BLaER1 treated with 17β-estradiol and CSF1 and Interleukin-3, amounts not matched to agents 10 nM and 100 nM (cell line): Measurements from ENCODE around the gene MAJIN.

ENCODE experiments used
- H3K27ac ChIP-seq, 11 experiments: shearing (Covaris generic); formaldehyde crosslinking; 2 replicates each; pipeline ENCODE4 v1.8.1; 2022
- H3K27me3 ChIP-seq, 11 experiments: shearing (Covaris generic); formaldehyde crosslinking; 2 replicates each; pipeline ENCODE4 v1.8.1; 2022
- H3K36me3 ChIP-seq, 11 experiments: shearing (Covaris generic); formaldehyde crosslinking; 2 replicates each; pipeline ENCODE4 v1.8.1; 2022
- H3K4me1 ChIP-seq, 10 experiments: shearing (Covaris generic); formaldehyde crosslinking; 2 replicates each; pipeline ENCODE4 v1.8.1; 2022
- H3K4me2 ChIP-seq, 11 experiments: shearing (Covaris generic); formaldehyde crosslinking; 2 replicates each; pipeline ENCODE4 v1.8.1; 2022
- H3K4me3 ChIP-seq, 10 experiments: shearing (Covaris generic); formaldehyde crosslinking; 2 replicates each; pipeline ENCODE4 v1.8.1; 2022
- H3K9ac ChIP-seq, 11 experiments: shearing (Covaris generic); formaldehyde crosslinking; 2 replicates each; pipeline ENCODE4 v1.8.1; 2022
- H3K9me3 ChIP-seq, 11 experiments: shearing (Covaris generic); formaldehyde crosslinking; replicated peaks in 1 of 11; 2 replicates each; pipeline ENCODE4 v1.8.1; 2022
- H4K20me1 ChIP-seq, 11 experiments: shearing (Covaris generic); formaldehyde crosslinking; 2 replicates each; pipeline ENCODE4 v1.8.1; 2022
- Cebpa-rat ChIP-seq, 11 experiments: shearing (Covaris generic); IDR thresholded peaks; 2 replicates each; pipeline ENCODE4 v1.8.1; 2022

MAJIN gene, protein sequence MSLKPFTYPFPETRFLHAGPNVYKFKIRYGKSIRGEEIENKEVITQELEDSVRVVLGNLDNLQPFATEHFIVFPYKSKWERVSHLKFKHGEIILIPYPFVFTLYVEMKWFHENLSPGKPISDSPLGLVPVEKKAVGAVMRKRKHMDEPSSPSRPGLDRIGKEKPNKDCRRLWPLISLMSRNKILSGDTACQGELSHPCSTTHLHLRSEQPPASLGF

GRCh38 chr11:64971421-64972233 is at the start of gene MAJIN:
Gene MAJIN, minus strand, starts transcription at chr11:64972108. Its CDS starts 12,703 bp downstream, at chr11:64959405.
- no peaks in the 10 kb centered on the region for H4K20me1 ChIP-seq
- H3K27ac ChIP-seq = no peak within 1 kb of the TSS; a peak in 1 of 22 replicates
- peak within 1 kb of the TSS in 1 of 11 experiments; percentile 8; a peak in 1 of 22 replicates for H3K9ac ChIP-seq
- H3K36me3 ChIP-seq = no peaks in the 10 kb centered on the region
- H3K4me3 ChIP-seq = no peak within 1 kb of the TSS
- no peaks in the 10 kb centered on the region; a peak in 1 of 22 replicates for H3K9me3 ChIP-seq
- TF ChIP-seq Cebpa-rat (IDR thresholded peaks at IDR 0.05) = no peak
- peak within 1 kb of the TSS; percentile 18 to 66 (median 55) for H3K4me2 ChIP-seq
- peaks cover 0 to 14% (median 6%) of the 10 kb centered on the region in 11 experiments; a peak in 12 of 22 replicates for H3K27me3 ChIP-seq
- peaks cover 0 to 17% (median 11%) of the 10 kb centered on the region in 10 experiments; a peak in 10 of 20 replicates for H3K4me1 ChIP-seq

- Histone ChIP-seq H3K36me3 (peaks cover 20 to 52% (median 41%) of the 10 kb centered on the region in 11 experiments), H3K4me1 (peaks cover 9 to 23% (median 13%) of the 10 kb centered on the region in 10 experiments), H3K9ac (no peak overlapping the region; a peak in 1 of 22 replicates), H3K27me3 (no peaks in the 10 kb centered on the region), H3K4me3 (no peak overlapping the region), H3K4me2 (no peak overlapping the region), H3K27ac (no peak overlapping the region), H4K20me1 (peaks cover 0 to 4% (median 0%) of the 10 kb centered on the region in 11 experiments; a peak in 1 of 22 replicates), H3K9me3 (no peaks in the 10 kb centered on the region)
- no peak for TF ChIP-seq Cebpa-rat (IDR thresholded peaks at IDR 0.05)
These were observed 49.6 kb upstream of the MAJIN start for GRCh38 chr11:65021509-65021908.

DNA sequence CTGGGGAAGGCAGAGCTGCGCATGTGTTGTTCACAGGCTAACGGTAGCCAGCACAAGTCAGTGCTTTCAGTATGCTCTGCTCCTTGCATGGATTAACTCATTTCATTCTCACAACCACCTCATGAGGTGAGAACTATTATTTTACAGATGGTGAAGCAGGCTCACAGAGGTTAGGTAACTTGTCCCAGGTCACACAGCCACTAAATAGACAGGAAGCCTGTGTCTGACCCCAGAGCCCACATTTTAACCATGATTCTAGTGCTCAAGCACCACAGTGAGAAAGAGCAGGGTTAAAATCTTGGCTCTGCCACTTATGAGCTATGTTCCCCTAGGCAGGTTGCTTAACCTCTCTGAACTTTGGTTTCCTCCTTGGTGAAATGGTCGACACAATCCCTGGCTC is 49.1 kb upstream of the MAJIN start:
- H4K20me1 ChIP-seq = peaks cover 0 to 4% (median 0%) of the 10 kb centered on the region in 11 experiments; a peak in 1 of 22 replicates
- no peak for TF ChIP-seq Cebpa-rat (IDR thresholded peaks at IDR 0.05)
- H3K27me3 ChIP-seq = no peaks in the 10 kb centered on the region
- peaks cover 14 to 27% (median 18%) of the 10 kb centered on the region in 10 experiments for H3K4me1 ChIP-seq
- no peak overlapping the region for H3K4me3 ChIP-seq
- H3K36me3 ChIP-seq = peaks cover 20 to 52% (median 41%) of the 10 kb centered on the region in 11 experiments
- no peak overlapping the region for H3K9ac ChIP-seq
- no peaks in the 10 kb centered on the region for H3K9me3 ChIP-seq
- H3K27ac ChIP-seq = no peak overlapping the region
- H3K4me2 ChIP-seq = no peak overlapping the region

DNA sequence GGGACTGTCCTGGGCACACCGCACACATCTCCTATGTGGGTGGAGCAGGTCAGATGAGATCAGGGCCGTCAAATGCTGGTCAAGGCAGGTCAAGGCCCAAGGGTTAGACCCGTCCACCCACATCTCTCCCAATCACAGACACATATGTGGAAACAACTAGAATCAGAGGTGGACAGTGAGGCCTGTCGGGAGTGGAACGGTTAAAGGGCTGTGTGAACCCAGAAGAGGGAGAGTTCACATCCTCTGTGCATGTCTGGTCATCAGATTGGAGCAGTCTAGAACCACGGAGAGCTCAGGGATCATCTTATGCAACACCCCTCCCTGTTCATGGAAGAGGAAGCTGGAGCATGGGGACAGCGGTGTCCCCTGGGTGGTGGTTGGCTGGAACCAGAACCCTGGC is 47.9 kb upstream of the MAJIN start:
- H3K4me3 ChIP-seq = no peak overlapping the region
- peaks cover 26 to 39% (median 30%) of the 10 kb centered on the region in 10 experiments for H3K4me1 ChIP-seq
- peaks cover 0 to 4% (median 0%) of the 10 kb centered on the region in 11 experiments; a peak in 1 of 22 replicates for H4K20me1 ChIP-seq
- H3K27me3 ChIP-seq = no peaks in the 10 kb centered on the region
- no peak overlapping the region for H3K4me2 ChIP-seq
- H3K27ac ChIP-seq = no peak overlapping the region
- H3K9ac ChIP-seq = no peak overlapping the region
- no peak for TF ChIP-seq Cebpa-rat (IDR thresholded peaks at IDR 0.05)
- H3K9me3 ChIP-seq = no peaks in the 10 kb centered on the region
- H3K36me3 ChIP-seq = peaks cover 20 to 52% (median 41%) of the 10 kb centered on the region in 11 experiments

DNA sequence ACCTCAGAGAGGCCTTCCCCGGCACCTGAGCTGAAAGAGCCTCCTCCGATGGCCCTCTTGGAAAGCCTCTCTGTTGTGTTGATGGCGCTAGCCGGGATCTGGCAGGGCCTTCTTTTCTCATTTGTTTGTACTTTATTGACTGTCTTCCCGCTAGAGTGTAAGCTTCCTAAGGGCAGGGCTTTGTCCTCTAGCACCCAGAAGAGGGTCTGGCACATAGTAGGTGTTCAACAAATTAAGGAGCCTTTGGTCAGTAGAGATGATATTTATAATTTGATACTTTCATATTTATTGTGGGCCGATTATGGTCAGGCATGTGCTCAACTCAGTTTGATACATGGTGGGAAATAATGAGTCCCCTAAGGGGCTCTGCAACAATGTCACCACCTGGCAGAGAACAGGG is 46.0 kb upstream of the MAJIN start:
- Histone ChIP-seq H3K4me3 (no peak overlapping the region), H3K9ac (no peak overlapping the region), H3K36me3 (peaks cover 20 to 52% (median 41%) of the 10 kb centered on the region in 11 experiments), H3K27me3 (no peaks in the 10 kb centered on the region), H3K4me1 (peaks cover 31 to 45% (median 37%) of the 10 kb centered on the region in 10 experiments), H3K27ac (no peak overlapping the region), H3K4me2 (no peak overlapping the region), H4K20me1 (peaks cover 0 to 4% (median 0%) of the 10 kb centered on the region in 11 experiments; a peak in 1 of 22 replicates), H3K9me3 (no peaks in the 10 kb centered on the region)
- no peak for TF ChIP-seq Cebpa-rat (IDR thresholded peaks at IDR 0.05)

DNA sequence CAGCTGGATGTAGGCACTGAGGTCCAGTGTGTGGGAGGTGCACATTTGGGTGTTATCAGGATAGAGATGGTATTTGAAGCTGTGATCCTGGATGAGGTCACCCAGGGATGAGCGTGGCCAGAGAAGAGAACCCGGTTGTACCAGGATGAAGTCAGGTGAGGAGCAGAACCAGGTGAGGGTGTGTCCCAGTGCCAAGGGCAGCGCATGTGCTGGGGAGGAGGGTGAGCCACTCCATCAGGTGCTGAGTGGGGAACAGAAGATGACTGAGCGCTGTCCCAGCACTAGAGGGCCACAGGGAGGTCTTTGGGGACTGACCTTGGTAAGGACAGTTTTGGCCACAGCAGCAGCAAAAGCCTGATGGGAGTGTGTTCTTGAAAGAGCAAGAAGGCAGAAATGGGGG is 44.8 kb upstream of the MAJIN start:
- Histone ChIP-seq H3K4me2 (peak overlapping the region; percentile 31 to 94 (median 84)), H4K20me1 (peaks cover 0 to 4% (median 0%) of the 10 kb centered on the region in 11 experiments; a peak in 1 of 22 replicates)

GRCh38 chr11:65014726-65015227 is 42.9 kb upstream of the MAJIN start:
- H3K4me1 ChIP-seq = peaks cover 35 to 53% (median 48%) of the 10 kb centered on the region in 10 experiments
- H3K9ac ChIP-seq = peak overlapping the region; percentile 88 to 94 (median 91)
- peaks cover 13 to 26% (median 20%) of the 10 kb centered on the region in 11 experiments; a peak in 21 of 22 replicates for H3K36me3 ChIP-seq
- peak overlapping the region; percentile 84 to 97 (median 95) for H3K27ac ChIP-seq
- no peaks in the 10 kb centered on the region for H4K20me1 ChIP-seq
- H3K27me3 ChIP-seq = no peaks in the 10 kb centered on the region
- peak overlapping the region; percentile 64 to 89 (median 79) for H3K4me3 ChIP-seq
- no peaks in the 10 kb centered on the region for H3K9me3 ChIP-seq
- no peak for TF ChIP-seq Cebpa-rat (IDR thresholded peaks at IDR 0.05)
- H3K4me2 ChIP-seq = peak overlapping the region; percentile 78 to 94 (median 84)

More for the DNA sequence above, 44.8 kb upstream of the MAJIN start:
- TF ChIP-seq Cebpa-rat (IDR thresholded peaks at IDR 0.05) = no peak
- peaks cover 35 to 41% (median 38%) of the 10 kb centered on the region in 10 experiments for H3K4me1 ChIP-seq
- peak overlapping the region in 6 of 11 experiments; percentile 3 to 48 (median 27); a peak in 9 of 22 replicates for H3K9ac ChIP-seq
- no peaks in the 10 kb centered on the region for H3K27me3 ChIP-seq
- H3K4me3 ChIP-seq = no peak overlapping the region
- peaks cover 20 to 45% (median 38%) of the 10 kb centered on the region in 11 experiments for H3K36me3 ChIP-seq
- peak overlapping the region in 1 of 11 experiments; percentile 11; a peak in 1 of 22 replicates for H3K27ac ChIP-seq
- no peaks in the 10 kb centered on the region for H3K9me3 ChIP-seq

- no peak for TF ChIP-seq Cebpa-rat (IDR thresholded peaks at IDR 0.05)
- Histone ChIP-seq H4K20me1 (no peaks in the 10 kb centered on the region), H3K27me3 (no peaks in the 10 kb centered on the region), H3K36me3 (peaks cover 10 to 20% (median 16%) of the 10 kb centered on the region in 11 experiments; a peak in 21 of 22 replicates), H3K9me3 (no peaks in the 10 kb centered on the region), H3K4me3 (peak within 1 kb of the TSS; percentile 64 to 89 (median 79)), H3K27ac (peak within 1 kb of the TSS; percentile 84 to 97 (median 95)), H3K4me2 (peak within 1 kb of the TSS; percentile 78 to 94 (median 84)), H3K4me1 (peaks cover 35 to 53% (median 48%) of the 10 kb centered on the region in 10 experiments), H3K9ac (peak within 1 kb of the TSS; percentile 88 to 94 (median 91))
These were observed 42.2 kb upstream of the MAJIN start, which contains the start of gene ARL2 for GRCh38 chr11:65013888-65014725. Gene ARL2, plus strand, starts transcription at chr11:65014160. Its CDS starts 48 bp downstream, at chr11:65014208.
